IPS-11a (cell line): ENCODE data around the gene USP10.

ENCODE experiments used
- H3K4me3 ChIP-seq: one replicate; pipeline ENCODE4 v1.5.1; 2013; ENCODE audit warnings: low read depth, low read length, control low read depth

The USP10 gene, protein sequence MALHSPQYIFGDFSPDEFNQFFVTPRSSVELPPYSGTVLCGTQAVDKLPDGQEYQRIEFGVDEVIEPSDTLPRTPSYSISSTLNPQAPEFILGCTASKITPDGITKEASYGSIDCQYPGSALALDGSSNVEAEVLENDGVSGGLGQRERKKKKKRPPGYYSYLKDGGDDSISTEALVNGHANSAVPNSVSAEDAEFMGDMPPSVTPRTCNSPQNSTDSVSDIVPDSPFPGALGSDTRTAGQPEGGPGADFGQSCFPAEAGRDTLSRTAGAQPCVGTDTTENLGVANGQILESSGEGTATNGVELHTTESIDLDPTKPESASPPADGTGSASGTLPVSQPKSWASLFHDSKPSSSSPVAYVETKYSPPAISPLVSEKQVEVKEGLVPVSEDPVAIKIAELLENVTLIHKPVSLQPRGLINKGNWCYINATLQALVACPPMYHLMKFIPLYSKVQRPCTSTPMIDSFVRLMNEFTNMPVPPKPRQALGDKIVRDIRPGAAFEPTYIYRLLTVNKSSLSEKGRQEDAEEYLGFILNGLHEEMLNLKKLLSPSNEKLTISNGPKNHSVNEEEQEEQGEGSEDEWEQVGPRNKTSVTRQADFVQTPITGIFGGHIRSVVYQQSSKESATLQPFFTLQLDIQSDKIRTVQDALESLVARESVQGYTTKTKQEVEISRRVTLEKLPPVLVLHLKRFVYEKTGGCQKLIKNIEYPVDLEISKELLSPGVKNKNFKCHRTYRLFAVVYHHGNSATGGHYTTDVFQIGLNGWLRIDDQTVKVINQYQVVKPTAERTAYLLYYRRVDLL

DNA sequence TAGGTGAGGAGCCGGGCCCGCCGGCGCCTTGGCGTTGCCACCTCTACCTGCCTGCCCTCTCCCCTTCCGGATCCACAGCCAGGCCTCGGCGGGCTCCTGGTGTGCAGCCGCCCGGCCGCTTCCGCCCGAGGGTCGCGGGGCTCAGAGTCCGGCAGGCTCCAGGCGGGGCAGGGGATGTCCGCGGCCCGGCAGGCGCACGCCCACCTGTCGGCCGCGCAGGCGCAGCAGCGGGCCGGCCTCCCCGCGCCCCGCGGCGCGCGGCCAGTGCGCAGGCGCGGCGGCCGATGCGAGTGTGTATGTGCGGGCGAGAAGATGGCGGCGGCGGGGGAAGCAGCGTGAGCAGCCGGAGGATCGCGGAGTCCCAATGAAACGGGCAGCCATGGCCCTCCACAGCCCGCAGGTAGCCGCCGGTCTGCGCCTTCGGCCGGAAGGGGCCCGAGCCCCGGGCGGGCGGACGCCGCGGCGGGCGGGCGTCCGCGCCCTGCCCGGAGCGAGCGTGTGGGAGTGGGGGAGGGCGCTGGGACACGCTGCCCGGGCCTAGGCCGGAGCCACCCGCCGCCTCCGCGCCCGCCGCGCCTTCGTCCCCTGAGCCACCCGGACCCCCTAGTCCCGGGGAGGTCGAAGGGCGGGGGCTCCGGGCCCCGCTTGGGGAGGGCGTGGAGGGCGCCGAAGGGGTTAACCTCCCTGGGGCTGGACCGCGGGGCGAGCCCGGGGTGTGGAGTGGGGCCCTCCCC, at the start of gene USP10:
Gene USP10, plus strand, starts transcription at position 289 of the 734 bp plus-strand sequence. Its CDS starts 91 bp downstream, at position 380.
- peak within 1 kb of the TSS; percentile 86 for H3K4me3 ChIP-seq

DNA sequence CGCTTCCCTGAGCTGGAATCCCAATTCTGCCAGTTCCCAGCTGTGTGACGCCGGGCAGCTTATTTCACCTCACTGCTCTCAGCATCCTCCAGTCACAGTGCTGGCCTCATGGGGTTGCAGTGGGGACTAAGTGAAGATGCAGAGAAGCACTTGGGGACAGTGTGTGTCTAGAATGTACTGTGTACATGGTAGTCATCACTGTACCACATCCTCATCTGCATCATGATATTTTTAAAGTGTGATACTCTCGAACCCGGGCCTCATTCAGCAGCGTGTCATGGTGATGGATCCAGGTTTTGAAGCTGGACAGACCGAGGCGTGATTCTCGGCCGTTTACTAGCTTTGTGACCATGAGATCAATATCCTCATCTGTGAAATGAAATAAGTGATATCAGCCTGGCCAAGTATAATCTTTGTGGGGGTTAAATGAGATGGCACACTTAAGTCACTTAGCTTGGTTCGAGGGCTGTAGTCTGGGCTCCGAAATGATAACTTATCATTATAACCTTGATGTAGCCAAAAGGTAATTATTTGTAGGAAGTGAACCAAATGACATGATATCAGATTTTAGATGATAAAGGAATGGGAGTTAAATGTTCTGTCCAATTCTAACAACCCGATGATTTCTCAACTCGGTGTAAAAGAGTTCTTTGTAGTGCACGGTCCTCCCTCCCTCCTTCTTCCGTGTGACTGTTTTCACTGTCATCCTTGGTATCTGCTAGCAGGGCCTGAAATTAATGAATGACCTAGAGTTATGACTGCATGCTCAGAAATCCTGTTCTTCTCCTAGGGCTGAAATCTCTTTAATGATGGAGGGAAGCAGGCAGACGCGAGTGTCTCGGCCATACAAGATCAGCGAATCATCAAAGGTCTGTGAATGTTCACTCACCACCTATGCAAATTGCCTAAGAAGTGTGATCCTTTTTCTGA, 49.5 kb upstream of the USP10 start:
- H3K4me3 ChIP-seq: no peak overlapping the region

DNA sequence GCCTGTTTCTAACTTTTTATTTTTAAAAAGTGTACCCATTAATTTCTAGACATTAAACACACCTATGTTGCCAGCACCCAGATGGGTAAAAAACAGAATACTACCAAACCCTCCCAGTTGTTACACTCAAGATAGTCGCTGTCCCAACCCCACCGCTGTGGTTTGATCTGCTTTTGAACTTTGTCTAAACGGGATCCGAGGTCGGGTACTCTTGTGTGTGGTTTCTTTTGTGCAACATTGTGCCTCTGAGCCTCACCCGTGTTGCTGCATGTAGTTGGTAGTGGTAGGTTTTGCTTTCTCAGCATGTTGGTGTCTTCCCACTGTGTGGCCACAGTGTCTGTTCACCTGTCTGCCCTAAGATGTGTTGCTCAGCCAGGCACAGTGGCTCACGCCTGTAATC, 47.2 kb upstream of the USP10 start:
- H3K4me3 ChIP-seq: no peak overlapping the region

DNA sequence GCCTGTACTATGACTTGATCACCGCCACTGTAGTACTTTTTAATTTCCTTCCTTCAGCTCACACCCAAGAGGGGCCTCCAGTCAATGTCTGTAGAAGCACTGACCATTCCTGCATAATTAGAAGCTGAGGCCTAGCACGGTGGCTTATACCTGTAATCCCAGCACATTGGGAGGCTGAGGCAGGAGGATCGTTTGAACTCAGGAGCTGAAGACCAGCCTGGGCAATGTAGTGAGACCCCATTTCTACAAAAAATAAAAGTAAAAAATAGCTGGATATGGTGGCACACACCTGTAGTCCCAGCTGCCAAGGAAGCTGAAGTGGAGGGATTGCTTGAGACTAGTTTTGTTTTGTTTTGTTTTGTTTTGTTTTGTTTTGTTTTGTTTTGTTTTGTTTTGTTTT, 45.6 kb upstream of the USP10 start:
- no peak overlapping the region for H3K4me3 ChIP-seq

DNA sequence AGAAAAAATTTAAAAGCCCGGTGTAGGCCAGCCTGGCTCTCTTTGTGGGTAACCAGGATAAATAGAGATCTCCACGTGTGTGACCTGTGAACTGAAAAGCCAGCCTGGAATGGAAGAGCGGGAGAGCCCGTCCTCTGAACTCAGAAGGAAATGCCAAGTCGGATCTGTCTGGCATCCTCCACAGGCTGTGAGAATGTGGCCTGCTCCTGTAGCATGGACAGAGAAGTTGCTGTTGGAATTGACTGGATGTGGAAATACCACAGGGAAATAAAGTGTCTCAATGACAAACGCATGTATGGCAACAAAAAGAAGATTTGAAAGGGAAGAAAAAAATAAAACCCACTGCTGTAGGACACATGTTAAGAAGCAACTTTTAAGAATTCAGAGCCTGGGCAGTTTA, 44.8 kb upstream of the USP10 start:
- H3K4me3 ChIP-seq: no peak overlapping the region

DNA sequence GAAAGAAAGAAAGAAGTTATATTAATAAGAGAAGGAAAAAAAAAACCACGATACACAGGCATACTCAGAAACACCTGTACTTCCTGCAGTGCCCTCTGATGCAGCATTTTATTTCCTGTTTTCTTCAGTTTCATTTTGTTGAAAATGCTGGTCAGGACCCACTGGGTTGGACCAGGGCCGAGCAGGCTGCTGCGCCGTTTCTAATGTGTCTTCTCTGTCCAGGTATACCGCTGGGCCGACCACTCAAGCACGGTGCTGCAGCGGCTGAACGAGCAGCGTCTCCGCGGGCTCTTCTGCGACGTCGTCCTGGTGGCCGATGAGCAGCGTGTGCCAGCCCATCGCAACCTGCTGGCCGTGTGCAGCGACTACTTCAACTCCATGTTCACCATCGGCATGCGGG, 43.2 kb upstream of the USP10 start:
- H3K4me3 ChIP-seq: no peak overlapping the region

DNA sequence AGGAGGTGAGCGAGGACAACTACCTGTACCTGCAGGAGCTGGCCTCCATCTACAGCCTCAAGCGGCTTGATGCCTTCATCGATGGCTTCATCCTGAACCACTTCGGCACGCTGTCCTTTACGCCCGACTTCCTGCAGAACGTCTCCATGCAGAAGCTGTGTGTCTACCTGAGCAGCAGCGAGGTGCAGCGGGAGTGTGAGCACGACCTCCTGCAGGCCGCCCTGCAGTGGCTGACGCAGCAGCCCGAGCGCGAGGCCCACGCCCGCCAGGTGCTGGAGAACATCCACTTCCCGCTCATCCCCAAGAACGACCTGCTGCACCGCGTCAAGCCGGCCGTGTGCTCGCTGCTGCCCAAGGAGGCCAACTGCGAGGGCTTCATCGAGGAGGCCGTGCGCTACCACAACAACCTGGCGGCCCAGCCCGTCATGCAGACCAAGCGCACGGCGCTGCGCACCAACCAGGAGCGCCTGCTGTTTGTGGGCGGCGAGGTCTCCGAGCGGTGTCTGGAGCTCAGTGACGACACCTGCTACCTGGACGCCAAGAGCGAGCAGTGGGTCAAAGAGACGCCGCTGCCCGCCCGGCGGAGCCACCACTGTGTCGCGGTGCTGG, 42.5 kb upstream of the USP10 start:
- H3K4me3 ChIP-seq: no peak overlapping the region

DNA sequence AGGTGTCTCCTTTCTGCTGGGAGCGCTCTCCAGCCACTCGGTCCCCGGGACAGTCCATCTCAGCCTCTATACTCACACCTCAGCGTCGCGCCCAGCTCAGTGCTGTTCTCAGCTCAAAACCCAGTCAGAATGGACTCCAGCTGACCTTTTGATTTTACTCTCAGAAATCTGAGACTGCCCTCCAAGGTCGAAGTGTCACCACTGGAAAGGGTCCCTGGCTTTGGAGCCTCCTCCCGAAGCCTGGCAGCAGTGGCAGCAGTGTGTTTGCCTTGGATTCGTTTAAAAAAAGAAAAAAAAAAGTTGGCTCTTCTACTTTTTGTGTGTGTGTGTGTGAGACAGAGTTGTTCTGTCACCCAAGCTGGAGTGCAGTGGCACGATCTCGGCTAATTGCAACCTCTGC, 41.1 kb upstream of the USP10 start:
- H3K4me3 ChIP-seq: no peak overlapping the region

DNA sequence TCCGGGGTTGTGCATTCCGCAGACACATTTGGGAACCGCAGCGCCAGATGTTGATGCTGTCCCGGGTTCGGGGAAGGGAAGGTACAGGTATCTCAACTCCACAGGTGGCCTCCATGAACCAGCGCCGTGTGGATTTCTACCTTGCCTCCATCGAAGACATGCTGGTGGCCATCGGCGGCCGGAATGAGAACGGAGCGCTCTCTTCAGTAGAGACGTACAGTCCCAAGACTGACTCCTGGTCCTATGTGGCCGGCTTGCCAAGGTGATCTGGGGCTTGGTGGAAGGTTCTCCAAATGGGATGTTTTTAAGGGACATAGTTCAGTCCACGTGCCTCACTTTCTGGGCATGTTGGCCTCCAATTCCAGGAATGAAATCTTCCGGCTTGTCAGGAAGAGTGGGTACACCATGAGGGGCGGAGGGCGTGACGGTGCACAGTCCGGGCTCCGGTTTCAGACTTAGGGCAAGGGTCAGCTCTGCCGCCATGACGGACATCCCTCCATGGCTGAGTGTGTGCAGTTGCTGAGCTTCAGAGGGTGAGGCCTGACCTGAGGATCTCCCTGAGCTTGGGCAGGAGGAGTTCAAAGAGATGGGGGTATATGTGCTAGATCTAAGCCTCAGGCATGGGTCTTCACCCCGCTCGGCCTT, 40.0 kb upstream of the USP10 start:
- no peak overlapping the region for H3K4me3 ChIP-seq

DNA sequence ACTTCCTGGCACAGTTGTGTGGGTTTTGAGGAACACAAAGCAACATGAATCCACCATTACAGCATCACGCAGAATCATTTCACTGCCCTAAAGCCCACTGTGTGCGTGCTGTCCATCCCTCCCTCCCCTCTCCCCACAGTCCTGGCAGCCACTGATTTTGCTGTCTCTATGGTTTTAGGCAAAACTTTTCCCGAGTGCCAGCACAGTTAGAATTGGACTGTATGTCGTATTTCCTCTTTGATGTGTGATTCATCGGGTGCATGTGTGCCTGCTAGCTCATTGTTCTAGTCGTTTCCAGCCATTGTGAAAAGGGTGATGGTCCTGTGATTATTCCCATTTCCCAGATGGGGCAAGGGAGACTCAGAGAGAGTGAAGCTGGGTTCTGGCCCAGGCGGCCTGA, 38.8 kb upstream of the USP10 start:
- H3K4me3 ChIP-seq: no peak overlapping the region

DNA sequence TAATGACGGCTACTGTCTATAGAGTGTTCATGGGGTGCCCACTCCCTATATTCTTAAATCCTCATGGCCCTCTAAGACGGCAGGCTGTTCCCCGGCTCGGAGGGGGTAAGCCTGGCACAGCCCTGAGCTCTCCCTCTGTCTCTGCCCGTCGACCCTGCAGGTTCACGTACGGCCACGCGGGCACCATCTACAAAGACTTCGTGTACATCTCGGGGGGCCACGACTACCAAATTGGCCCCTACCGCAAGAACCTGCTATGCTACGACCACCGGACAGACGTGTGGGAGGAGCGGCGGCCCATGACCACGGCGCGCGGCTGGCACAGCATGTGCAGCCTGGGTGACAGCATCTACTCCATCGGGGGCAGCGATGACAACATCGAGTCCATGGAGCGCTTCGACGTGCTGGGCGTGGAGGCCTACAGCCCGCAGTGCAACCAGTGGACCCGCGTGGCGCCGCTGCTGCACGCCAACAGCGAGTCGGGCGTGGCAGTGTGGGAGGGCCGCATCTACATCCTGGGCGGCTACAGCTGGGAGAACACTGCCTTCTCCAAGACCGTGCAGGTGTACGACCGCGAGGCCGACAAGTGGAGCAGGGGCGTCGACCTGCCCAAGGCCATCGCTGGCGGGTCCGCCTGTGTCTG, 38.3 kb upstream of the USP10 start:
- H3K4me3 ChIP-seq: no peak overlapping the region

DNA sequence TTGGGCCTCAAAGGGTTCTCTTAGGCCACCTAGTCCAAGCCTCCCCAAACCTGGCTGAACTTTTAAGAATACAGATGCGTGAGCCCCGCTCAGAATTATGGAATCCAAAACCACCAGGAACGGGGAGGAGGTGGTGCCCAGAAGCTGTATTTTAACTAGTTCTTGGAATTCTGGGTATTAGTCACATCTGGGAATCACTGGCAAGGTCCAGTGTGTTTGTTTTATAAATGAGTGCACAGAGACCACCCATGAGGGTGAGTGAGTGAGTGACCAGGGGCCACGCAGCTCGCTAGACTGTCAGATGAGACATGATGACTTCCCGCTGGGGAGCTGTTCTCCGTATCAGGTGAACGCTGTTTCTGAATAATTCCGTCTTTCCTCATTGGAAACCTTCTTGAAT, 37.3 kb upstream of the USP10 start:
- H3K4me3 ChIP-seq: no peak overlapping the region

DNA sequence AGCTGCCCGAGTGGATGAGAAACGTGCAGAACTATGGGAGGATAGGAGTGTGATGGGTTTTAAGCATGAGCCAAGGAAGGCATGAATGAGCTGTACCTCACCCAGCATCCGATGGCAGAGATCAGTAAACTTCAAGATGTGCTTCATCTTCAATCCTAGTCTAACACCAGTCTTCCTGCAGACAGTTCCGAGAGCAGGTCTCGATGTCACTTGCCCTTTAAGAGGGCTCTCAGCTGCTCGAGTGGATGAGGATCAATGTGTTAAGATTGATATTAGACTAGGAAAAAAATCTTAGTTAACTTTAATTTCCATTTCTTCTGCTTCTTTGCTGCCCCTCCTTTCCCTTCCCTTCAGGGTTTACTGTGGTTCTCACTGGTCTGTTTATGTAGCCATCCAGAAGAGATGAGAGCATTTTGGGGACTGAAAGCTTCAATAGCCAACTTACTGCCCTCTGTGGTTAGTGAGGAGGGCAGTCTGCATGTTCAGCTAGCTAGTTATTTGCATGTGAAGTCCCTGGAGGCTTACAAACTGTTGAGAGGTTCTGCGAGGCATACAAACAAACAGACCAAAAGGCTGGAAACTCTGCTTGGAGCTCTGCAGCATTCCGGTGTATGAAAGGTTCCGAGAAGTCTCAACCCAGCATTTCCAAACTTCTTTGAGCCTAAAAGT, 36.2 kb upstream of the USP10 start:
- H3K4me3 ChIP-seq: no peak overlapping the region

DNA sequence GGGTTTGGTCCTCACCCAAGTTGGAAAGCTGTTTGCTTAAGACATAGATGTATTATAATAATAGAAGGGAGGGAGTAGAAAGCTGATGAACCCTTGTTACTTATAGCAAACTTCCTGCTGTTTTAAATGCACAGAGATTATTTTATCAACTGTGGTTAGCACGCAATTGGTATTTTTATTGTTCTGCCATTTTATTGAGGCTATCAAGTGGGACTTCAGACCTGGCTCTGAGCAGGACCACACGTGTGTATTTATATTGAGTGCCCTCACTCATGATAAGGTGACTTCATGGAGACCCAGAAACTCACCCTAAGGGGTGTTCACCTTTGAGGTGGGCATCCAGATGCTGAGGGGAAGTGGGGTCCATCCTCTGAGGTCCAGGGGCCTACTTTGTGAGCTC, 34.4 kb upstream of the USP10 start:
- H3K4me3 ChIP-seq: no peak overlapping the region

DNA sequence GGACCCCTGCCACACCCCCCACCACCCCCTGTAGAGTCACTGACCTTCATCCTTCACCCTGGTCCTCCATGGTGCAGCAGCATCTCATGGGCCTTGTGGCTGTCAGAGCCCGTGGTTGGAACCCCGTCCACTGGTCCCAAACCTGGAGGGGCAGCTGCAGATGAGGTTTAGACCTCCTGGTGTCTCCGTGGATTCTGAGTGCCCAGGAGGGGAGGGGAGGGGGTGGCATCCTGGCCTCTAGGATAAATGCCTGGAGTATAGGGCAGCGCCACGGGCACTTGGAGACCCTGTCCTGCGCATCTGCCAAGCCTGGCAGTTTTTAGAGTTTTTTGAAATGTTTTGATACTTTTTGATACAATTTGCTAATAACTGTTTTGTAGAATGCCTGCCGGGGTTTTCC, 34.0 kb upstream of the USP10 start:
- no peak overlapping the region for H3K4me3 ChIP-seq

DNA sequence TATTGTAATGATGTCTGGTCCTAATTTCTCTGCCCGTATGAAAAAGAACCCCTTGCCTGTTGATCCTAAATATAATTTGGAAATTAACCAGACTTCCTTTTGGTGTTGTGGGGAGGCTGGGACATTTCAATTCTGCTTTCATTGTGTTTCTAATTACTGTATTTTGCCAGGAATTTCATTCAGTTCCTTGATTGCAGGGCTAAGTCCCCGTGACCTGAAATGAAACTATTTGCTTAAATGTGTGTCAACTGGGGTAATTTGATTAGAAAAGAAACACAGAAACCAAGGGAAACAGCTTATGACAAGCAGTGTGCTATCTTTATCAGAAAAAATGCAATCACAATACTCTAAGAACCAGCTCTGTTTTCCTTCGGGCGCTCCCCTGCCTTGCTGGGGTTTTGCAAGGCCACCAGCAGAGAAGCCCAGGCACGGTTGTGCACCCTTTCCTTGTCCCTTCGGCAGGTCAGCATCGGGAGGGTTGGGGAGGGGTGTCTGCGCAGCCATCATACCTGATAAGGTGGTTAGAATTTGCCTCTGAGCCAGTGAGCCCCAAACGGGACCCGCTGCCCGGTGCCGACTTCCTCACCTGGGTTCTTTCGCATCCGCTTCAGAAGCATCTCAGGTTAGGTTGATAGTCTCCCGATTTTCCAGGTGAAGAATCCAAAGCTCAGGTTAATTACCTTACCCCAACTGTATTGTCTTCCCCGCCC, 32.0 kb upstream of the USP10 start:
- H3K4me3 ChIP-seq: no peak overlapping the region

DNA sequence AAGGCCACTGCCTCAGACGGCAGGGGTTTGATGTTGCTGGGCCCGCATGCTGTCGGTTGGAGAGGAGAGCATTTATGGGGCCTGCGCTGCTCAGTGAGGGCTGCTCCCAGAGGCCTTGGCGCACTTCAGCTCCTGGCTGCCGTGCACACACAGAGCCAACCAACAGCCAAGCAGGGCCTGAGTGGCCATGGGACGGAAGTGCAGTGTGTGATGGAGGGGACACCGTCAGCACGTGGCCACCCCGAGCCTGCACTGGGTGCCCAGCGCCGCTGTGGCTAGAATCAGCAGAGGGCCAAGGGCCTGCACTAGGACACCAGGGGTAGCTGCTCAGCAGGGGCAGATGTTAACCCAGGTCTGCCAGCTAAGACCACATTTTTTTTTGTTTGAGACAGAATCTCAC, 29.7 kb upstream of the USP10 start:
- H3K4me3 ChIP-seq: no peak overlapping the region
